ENCODE results near the gene TRNAU1AP.
"Not testable (repeated sequence)": the region's sequence is repeated elsewhere in the genome, so short reads cannot be mapped to it uniquely, and the experiment has no call there.

The TRNAU1AP gene

DNA sequence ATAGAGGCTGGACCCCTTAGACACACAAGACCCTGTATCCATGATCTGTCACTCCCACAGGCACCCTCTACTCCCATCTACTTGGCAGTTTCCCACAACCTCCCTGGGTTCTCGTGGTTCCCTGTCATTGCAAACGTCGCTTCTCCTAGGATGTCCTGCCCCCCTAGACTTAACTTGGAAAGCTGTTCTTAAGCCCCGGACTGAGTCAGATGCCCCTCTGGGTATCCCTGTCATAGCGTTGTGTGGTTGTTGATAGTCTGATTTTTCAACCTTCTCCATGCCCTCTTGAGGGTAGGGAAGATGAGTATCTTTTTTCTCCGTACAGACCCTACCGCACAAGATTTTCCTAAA is 35.3 kb upstream of the TRNAU1AP start:
- H3K4me3 ChIP-seq (ENCODE audit: low read length) = peak overlapping the region; percentile 57
- no peak for DNase-seq (ENCODE audit: low read depth)
- TF ChIP-seq CTCF (conservative IDR thresholded peaks at IDR 0.05; ENCODE audit: low read depth, low read length) = no peak

DNA sequence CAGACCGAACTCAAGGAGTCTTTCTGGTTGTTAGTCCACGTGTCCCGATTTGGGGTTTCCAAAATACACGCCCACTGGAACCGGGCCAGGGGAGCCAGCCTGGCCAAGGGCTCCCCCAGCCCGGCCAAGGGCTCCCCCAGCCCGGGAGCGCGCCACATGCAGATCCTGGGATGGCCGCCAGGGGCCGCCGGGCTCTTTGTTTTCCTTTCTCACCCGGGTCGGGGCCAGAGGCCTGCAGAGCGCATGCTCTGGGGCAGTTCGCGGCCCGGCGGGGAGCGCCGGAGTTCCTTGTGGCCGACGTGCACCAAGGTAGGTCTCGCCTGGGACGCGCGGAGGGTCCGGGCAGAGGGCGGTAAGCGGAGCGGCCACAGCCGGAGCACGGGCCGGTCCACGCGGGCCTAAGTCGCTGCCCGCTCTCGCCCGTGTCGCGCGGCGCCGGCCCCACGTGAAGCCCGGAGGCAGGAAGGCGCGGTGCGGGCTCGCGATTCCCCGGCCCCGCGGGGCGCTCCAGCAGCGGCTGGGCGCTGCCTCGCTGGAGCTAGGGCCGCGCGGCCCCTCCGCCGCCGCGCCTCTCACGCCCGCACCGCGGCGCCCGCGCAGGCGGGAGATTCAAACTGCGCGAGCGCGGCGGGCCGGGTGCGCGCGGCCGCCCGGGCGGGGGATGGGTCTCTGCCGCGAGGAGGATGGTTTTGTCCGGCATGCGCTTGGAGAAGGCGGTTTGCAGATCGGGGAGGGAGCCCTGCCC is 34.7 kb upstream of the TRNAU1AP start:
- TF ChIP-seq CTCF (conservative IDR thresholded peaks at IDR 0.05; ENCODE audit: low read depth, low read length) = peak; percentile 90
- peak; percentile 54 for DNase-seq (ENCODE audit: low read depth)
- H3K4me3 ChIP-seq (ENCODE audit: low read length) = peak overlapping the region; percentile 76

DNA sequence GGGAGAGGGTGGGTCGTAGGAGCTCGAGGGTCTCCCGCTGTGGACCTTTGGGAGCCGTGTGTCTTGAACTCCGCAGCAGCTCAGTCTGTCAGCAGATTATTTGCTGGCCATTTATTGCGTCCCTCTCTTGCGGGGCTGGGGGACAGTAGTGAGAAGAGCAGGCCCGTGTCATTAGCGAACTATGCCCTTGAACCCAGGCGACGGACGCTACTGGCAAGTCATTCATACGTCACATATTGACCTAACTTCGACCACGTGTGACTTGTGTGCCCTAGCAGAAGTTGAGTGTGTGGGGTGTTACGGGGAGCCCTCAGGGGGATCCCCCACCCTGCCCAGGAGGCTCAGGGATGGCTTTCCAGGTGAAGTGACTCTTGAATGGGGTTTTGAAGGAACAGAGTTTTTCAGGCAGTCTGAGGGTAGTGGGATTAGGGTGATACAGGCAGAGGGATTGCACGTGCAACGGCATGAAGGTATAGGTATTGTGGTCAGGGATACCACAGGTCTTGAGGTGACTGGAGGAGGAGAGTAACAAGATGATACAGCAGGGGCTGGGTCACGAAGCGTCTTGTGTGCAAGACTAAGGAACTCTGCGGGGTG is 34.0 kb upstream of the TRNAU1AP start:
- H3K4me3 ChIP-seq (ENCODE audit: low read length) = peak overlapping the region; percentile 76
- TF ChIP-seq CTCF (conservative IDR thresholded peaks at IDR 0.05; ENCODE audit: low read depth, low read length) = no peak
- DNase-seq (ENCODE audit: low read depth) = no peak

DNA sequence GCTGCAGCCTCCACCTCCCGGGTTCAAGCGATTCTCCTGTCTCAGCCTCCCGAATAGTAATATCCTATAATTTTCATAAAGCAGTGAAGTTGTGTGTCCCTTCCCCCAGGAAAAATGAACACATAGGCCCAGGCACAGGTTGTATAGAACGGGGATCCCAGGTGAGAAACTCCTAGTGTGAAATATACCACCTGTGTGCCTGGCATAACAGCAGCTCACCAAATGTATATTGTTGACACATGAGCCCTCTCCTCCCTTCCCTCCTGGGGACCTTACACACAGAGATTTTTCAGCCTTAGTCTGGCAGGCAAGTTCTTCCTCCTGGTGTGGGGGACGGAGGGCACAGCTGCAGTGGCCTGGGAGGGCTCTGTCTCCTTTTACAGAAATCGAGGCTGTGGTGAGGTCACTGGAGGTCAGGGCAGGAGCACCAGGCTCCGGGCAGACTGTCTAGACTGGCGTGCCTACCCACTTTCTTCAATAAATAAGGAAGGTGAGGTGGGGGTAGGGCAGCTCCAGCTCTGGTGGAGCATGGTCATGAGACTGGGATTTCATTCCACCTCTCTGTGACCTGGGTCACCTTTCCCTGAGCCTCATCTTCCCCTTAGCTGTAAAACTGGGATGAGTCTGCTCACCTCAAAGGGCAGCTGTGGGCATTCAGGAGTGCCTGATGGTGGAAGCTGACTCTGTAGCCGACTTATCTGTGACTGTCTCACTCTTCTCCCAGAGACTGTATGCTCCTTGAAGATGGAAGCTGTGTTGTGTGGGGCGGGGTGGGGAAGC is 32.7 kb upstream of the TRNAU1AP start:
- no peak overlapping the region for H3K4me3 ChIP-seq (ENCODE audit: low read length)
- DNase-seq (ENCODE audit: low read depth) = no peak
- no peak for TF ChIP-seq CTCF (conservative IDR thresholded peaks at IDR 0.05; ENCODE audit: low read depth, low read length)

DNA sequence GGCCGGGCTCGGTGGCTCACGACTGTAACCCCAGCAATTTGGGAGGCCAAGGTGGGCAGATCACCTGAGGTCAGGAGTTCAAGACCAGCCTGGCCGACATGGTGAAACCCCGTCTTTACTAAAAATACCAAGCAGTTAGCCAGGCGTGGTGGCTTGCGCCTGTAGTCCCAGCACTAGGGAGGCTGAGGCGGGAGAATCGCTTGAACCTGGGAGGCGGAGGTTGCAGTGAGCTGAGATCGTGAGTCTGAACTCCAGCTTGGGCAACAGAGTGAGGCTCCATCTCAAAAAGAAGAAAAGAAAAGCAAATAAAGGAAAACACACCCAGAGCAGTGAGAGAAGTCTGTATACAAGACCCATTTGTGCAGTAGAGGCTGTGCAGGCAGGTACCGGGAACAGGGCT is 32.1 kb upstream of the TRNAU1AP start:
- DNase-seq (ENCODE audit: low read depth); H3K4me3 ChIP-seq (ENCODE audit: low read length): not testable (repeated sequence)

DNA sequence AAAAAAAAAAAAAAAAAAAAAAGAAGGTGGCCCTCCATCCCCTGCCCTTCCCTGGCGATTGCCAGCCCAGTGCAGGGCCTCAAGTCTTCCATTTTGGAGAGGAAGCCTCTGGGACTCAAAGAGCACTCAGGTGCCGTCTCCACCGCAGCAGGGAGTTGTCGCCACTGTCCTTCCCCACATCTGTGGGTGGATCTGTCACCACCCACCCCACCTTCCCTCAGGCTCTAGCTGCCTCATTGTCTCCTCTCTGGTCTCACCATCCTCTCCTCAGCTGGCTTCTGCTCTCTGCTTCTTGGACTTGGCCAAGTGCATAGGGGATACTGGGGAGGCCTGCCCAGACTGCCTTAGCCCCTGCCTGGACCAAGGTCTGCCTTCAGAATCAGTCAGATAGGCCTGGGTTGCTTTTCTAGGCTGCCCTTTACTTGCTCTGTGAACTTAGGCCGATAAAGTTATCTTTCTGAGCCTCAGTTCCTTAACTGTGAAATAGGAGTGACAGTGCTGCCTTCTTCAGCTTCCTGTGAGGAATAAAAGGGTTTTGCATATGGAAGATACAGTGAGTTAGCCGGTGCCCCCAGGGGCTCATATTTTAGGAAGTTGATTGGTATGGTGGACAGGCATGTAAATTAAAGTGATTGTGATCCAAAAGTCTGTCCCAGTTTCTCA is 31.3 kb upstream of the TRNAU1AP start:
- DNase-seq (ENCODE audit: low read depth) = no peak
- no peak overlapping the region for H3K4me3 ChIP-seq (ENCODE audit: low read length)
- no peak for TF ChIP-seq CTCF (conservative IDR thresholded peaks at IDR 0.05; ENCODE audit: low read depth, low read length)

- DNase-seq (ENCODE audit: low read depth); H3K4me3 ChIP-seq (ENCODE audit: low read length): not testable (repeated sequence)
Observed at GRCh38 chr1:28522537-28522936, 30.3 kb upstream of the TRNAU1AP start.

DNA sequence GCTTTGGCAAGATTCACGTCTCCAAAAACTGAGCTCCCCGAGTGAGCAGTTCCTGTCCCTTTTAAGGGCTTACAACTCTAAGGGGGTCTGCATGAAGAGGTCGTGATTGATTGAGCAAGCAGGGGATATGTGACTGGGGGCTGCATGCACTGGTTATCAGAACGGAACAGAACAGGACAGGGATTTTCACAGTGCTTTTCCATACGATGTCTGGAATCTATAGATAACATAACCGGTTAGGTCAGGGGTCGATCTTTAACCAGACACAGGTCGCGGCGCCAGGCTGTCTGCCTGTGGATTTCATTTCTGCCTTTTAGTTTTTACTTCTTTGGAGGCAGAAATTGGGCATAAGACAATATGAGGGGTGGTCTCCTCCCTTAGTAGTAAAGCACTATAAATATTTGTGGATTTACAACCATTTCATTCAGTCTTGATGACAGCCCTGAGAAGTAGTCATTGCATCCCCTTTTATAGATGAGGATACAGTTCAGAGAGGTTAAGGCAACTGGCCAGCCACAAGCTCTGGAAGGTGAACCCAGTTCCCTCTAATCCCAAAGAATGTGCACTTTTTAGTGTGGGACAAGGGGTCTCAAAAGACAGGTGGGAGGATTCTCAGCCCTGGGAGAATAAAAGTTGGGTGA is 27.8 kb upstream of the TRNAU1AP start:
- DNase-seq (ENCODE audit: low read depth); H3K4me3 ChIP-seq (ENCODE audit: low read length): not testable (repeated sequence)
